Measurements from ENCODE around the gene STK32A.

STK32A gene

DNA sequence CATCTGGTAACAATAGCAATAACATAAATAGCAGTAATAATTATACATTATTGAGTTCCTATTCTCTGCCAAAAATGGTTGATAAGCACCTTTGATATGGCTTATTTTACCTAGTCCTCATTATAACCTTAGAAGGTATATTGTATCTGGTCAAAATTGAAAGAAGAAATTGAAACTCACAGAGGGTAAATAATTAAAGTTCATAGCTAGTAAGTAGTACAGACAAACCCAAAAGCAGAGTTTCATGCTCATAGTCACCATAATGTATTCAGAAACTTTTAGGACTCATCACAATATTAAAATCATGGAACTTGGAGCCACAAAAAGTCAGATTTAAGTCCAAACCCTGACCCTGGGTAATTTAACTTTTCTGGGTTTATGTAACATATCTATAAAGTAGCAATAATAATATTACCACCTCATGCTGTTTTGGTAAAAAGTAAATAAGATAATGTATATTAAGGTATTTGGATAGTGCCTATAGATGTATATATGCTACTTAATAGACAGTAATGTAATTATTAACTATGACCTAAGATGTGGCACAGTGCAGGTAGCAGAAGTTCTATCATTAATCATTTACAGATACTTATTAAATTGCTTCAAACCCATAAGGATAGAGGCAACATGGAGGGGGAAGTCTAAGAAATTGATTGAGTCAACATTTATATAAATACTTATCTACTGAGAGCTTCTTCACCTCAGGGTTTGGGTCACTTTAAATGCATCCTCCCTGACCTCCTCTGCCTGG lies 32.4 kb downstream of the STK32A start:
- DNase-seq (ENCODE audit: insufficient read length) (no peak), FAIRE-seq (no peak)
- TF ChIP-seq POLR2A (IDR thresholded peaks at IDR 0.05; ENCODE audit: low read depth, low read length) (no peak), TAF1 (IDR thresholded peaks at IDR 0.05; ENCODE audit: borderline replicate concordance, low read depth, low read length) (no peak), POLR2AphosphoS5 (IDR thresholded peaks at IDR 0.05; ENCODE audit: low read depth, low read length) (no peak)

DNA sequence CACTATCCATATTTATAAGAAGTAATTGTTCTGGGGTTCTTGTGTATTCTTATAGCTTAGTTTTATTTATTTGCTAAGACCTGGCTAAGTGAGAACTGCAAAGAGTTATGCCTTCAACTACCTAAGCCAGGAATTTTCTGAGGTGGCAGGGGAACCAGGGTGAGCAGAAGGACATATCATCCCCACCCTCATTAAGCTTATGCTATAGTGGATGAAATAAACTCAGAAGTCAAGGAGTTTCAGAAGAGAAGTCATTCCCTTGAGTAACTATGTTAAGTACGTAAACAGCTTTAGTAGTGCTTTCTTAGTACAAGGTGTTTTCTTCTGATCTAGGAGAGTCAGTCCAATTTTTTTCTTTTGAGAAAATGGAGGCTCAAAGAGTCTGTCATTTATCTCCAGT lies 41.7 kb downstream of the STK32A start:
- no peak for DNase-seq (ENCODE audit: insufficient read length)
- TF ChIP-seq POLR2AphosphoS5 (IDR thresholded peaks at IDR 0.05; ENCODE audit: low read depth, low read length) = no peak
- no peak for TF ChIP-seq POLR2A (IDR thresholded peaks at IDR 0.05; ENCODE audit: low read depth, low read length)
- FAIRE-seq = no peak

DNA sequence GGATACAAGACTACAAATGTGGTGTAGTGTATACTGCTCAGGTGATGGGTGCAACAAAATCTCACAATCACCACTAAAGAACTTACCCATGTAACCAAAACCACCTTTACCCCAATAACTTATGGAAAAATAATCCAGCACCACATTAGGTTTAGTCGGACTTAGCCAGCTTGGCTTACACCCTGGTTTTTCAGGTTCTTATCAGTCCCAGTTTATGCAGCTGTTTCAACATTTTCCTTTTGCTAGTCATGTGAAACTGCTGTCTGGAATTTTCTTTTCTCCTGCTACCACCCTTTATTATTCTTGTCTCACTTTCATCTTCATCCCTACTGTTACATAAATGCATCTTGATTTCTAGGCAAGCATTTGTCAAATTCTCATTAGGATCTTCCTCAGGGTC lies 51.5 kb downstream of the STK32A start:
- no peak for DNase-seq (ENCODE audit: insufficient read length)
- no peak for TF ChIP-seq TAF1 (IDR thresholded peaks at IDR 0.05; ENCODE audit: borderline replicate concordance, low read depth, low read length)
- no peak for FAIRE-seq

DNA sequence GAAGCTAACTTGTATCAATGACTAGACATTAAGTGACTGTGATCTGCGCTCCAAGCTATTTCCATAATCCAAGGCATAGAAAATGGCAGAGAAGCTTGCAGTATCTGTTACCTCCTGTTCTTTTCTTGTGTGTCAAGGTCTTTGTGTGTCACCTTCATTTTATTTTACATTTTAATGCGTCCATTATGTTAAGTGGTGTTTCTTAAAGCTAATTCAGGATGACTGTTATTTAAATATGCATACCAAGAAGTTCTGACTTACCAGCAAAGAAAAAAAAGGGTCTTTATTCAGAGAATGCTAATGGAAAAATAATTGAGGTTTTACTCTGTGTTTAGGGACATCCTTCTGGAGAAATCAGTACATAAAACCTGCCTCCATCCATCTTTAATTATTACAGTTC lies 52.3 kb downstream of the STK32A start:
- no peak for DNase-seq (ENCODE audit: insufficient read length)
- TF ChIP-seq POLR2A (IDR thresholded peaks at IDR 0.05; ENCODE audit: low read depth, low read length) (no peak), TAF1 (IDR thresholded peaks at IDR 0.05; ENCODE audit: borderline replicate concordance, low read depth, low read length) (no peak), POLR2AphosphoS5 (IDR thresholded peaks at IDR 0.05; ENCODE audit: low read depth, low read length) (no peak)
- FAIRE-seq = no peak

DNA sequence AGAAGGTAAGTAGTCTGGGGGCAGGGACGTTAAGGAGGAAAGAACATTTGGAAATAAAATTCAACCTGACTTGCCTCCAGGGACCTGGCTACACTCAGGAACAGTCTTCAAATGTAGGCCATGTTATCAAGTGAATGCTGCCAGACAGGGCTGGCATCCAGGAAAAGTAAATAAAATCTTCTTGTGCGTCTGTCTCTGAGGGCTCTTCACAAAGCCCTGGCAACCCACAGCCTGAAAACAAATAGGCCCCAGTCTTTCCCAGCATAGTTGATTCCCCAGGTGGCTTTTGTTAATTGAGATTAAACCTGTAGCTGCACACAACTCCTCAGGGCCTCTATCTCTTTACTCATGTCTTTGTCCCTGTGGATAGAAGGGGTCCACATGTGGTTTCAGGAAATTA lies 55.4 kb downstream of the STK32A start:
- no peak for DNase-seq (ENCODE audit: insufficient read length)

DNA sequence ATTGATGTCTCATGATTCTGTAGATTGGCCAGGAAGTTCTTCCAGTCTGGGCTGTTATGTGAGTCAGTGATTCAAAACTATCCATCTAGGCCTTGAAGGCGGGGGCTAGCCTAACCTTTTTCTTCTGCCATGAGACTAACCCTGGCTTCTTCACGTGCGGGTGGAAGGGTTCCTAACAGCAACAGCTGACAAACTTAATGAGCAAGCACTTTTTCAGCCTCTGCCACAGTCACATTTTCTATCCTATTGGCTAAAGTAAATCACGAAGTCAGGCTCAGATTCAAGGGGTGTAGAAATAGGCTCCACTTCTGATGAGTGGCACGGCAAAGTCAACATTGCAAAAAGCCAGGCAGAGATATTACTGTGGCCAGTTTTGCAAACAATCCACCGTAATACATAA lies 68.4 kb downstream of the STK32A start:
- DNase-seq (ENCODE audit: insufficient read length) (no peak), FAIRE-seq (no peak)
- no peak for TF ChIP-seq POLR2AphosphoS5 (IDR thresholded peaks at IDR 0.05; ENCODE audit: low read depth, low read length)
- TF ChIP-seq POLR2A (IDR thresholded peaks at IDR 0.05; ENCODE audit: low read depth, low read length) = no peak
- no peak for TF ChIP-seq TAF1 (IDR thresholded peaks at IDR 0.05; ENCODE audit: borderline replicate concordance, low read depth, low read length)

More for the DNA sequence above, 55.4 kb downstream of the STK32A start:
- no peak for FAIRE-seq
- TF ChIP-seq POLR2AphosphoS5 (IDR thresholded peaks at IDR 0.05; ENCODE audit: low read depth, low read length) (no peak), POLR2A (IDR thresholded peaks at IDR 0.05; ENCODE audit: low read depth, low read length) (no peak), TAF1 (IDR thresholded peaks at IDR 0.05; ENCODE audit: borderline replicate concordance, low read depth, low read length) (no peak)

DNA sequence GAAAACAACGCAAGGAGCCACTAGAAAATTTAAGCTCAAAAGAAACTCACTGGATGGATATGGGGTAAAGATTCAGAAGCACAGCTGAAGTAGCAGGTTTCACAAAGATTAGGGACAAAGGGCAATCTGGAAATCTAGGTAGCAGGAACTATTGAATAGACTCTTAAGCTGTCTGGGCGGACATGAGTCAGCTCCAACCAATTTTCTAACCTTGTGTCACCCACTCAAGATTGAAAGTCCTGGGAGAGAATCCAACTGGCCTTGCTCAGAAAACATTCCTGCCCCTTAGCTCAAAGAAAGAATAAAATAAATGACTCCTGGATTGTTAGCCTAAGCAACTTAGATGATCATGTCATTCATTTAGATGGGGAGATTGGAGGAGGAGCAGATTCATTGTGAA lies 69.2 kb downstream of the STK32A start:
- FAIRE-seq (no peak), DNase-seq (ENCODE audit: insufficient read length) (no peak)
- TF ChIP-seq POLR2A (IDR thresholded peaks at IDR 0.05; ENCODE audit: low read depth, low read length) (no peak), TAF1 (IDR thresholded peaks at IDR 0.05; ENCODE audit: borderline replicate concordance, low read depth, low read length) (no peak), POLR2AphosphoS5 (IDR thresholded peaks at IDR 0.05; ENCODE audit: low read depth, low read length) (no peak)

DNA sequence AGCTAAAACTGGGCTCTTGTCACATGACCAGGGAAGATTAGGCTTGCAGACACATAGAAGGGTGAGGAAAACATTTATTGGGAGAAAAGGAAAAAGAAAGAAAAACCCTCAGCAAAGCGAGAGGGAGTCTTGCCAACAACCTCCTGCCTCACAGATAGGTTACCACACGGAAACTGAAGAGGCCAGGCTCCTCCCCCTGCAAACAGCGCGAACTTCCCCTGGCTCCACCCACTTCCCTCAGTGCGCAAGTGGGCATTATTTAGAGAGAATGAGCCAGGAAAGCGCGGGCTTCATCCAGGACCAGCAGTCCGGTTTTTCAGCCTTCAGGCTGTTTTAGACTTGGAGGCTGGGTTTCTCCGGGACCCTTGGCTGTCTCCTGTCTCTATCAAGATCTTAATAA lies 70.3 kb downstream of the STK32A start:
- TF ChIP-seq TAF1 (IDR thresholded peaks at IDR 0.05; ENCODE audit: borderline replicate concordance, low read depth, low read length) = no peak
- FAIRE-seq (no peak), DNase-seq (ENCODE audit: insufficient read length) (no peak)

DNA sequence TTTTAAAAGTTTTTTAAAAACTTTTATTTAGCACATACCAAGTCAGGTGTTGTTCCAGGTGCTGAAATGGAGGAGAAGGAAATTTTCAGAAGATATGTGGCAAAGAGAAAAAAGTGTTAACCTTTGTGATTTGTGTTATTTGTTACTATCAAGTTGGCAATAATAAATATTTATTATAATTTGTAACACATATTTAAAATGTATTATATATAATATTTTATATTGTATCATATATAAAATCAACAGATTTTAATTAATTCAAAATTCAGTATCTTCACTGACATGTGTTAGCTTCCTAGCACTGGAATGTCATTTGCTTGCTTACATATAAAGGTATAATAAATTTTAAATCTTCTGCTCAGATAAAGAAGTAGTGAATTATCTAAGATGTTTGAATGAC lies 71.5 kb downstream of the STK32A start:
- FAIRE-seq (no peak), DNase-seq (ENCODE audit: insufficient read length) (no peak)
- TF ChIP-seq POLR2AphosphoS5 (IDR thresholded peaks at IDR 0.05; ENCODE audit: low read depth, low read length) (no peak), POLR2A (IDR thresholded peaks at IDR 0.05; ENCODE audit: low read depth, low read length) (no peak), TAF1 (IDR thresholded peaks at IDR 0.05; ENCODE audit: borderline replicate concordance, low read depth, low read length) (no peak)

DNA sequence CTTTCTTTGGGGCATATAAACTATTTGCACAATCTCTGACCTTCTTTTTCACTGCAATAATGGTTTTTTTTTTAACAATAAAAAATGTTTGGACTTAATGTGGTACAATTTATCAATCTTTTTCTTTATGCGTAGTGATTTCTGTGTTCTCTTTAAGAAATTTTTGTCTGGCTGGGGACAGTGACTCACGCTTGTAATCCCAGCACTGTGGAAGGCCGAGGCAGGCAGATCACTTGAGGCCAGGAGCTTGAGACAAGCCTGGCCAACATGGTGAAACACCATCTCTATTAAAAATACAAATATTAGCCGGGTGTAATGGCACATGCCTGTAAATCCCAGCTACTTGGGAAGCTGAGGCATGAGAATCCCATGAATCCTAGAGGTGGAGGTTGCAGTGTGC lies 72.3 kb downstream of the STK32A start:
- FAIRE-seq = no peak
- no peak for TF ChIP-seq POLR2AphosphoS5 (IDR thresholded peaks at IDR 0.05; ENCODE audit: low read depth, low read length)
- no peak for DNase-seq (ENCODE audit: insufficient read length)

DNA sequence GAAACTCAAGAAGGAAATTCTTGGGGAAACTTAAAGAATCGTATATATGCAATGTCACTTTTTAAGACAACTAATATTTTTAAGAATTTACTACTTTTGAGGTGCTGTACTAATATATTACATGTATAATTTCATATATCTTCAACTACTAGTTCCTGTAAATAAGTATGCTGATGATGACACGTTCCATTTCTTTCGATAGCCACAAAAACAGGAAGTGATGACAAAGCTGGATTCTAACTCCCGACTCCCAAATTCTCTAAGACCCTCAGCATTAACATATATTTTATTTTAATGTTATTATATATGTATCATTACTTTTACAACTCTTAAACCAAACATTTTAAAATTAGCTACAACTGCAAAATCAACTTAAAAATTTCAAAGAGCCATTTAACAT lies 74.8 kb downstream of the STK32A start:
- TF ChIP-seq TAF1 (IDR thresholded peaks at IDR 0.05; ENCODE audit: borderline replicate concordance, low read depth, low read length) = no peak
- no peak for TF ChIP-seq POLR2AphosphoS5 (IDR thresholded peaks at IDR 0.05; ENCODE audit: low read depth, low read length)
- TF ChIP-seq POLR2A (IDR thresholded peaks at IDR 0.05; ENCODE audit: low read depth, low read length) = no peak
- FAIRE-seq (no peak), DNase-seq (ENCODE audit: insufficient read length) (no peak)

DNA sequence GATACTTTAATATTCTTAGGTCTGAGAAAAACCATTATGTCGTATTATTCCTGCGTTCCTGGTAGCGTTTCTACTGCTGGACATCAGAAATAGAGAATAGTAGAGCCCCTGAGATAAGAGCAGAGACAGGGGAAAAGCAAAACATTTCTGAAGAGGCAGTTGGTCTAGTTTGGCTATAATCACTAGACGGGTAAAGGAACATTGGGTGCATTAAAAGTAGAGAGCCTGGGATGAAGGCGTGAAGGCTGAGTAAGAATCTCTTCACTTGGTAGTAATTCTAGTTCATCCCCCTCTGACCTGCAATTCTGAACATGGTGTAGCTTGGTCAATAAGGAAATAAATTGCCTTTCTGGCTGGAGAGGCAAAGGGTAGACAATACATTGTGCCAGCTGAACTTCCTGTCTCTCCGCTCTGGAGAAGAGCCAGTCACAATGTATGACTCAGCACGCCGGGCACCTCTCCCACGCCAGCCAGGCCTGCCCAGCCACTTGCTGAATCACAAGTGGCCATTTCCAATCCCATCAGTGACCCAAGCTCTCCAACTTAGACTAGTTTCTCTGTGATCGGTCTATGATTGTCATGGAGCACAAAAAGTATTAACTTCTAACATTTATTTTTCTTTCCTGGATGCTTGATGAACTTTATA lies 75.4 kb downstream of the STK32A start:
- no peak for DNase-seq (ENCODE audit: insufficient read length)
- TF ChIP-seq TAF1 (IDR thresholded peaks at IDR 0.05; ENCODE audit: borderline replicate concordance, low read depth, low read length) (no peak), POLR2A (IDR thresholded peaks at IDR 0.05; ENCODE audit: low read depth, low read length) (no peak), POLR2AphosphoS5 (IDR thresholded peaks at IDR 0.05; ENCODE audit: low read depth, low read length) (no peak)
- no peak for FAIRE-seq

All from GM12892 (cell line).